ENCODE results near the gene TRIML1.
"Not testable (repeated sequence)": the region's sequence is repeated elsewhere in the genome, so short reads cannot be mapped to it uniquely, and the experiment has no call there.

TRIML1 gene

GRCh38 chr4:188154668-188155405, 15.6 kb downstream of the TRIML1 start:
- no peak for DNase-seq (ENCODE audit: low read depth)

- DNase-seq (ENCODE audit: low read depth), result no peak
Observed at GRCh38 chr4:188158336-188158735, 19.1 kb downstream of the TRIML1 start.

DNA sequence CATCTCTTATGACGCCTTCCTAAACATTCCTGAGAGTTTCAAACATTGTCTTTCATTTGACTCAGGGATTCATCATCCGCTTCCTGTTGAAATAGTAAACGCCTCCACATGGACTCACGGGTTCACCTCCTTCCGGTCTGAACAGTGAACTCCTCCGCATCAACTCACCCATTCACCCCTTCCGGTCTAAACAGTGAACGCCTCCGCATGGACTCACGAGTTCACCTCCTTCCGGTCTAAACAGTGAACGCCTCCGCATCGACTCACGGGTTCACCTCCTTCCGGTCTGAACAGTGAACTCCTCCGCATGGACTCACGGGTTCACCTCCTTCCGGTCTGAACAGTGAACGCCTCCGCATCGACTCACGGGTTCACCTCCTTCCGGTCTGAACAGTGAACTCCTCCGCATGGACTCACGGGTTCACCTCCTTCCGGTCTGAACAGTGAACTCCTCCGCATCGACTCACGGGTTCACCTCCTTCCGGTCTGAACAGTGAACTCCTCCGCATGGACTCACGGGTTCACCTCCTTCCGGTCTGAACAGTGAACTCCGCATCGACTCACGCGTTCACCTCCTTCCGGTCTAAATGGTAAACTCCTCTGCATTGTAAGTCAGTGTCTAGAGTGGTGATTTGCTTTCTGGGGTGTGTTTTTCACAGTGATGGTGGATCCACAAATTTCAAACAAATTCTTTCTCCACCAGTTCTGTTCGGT, 20.4 kb downstream of the TRIML1 start:
- not testable (repeated sequence) for DNase-seq (ENCODE audit: low read depth)

GRCh38 chr4:188160406-188160805, 21.2 kb downstream of the TRIML1 start:
- no peak for DNase-seq (ENCODE audit: low read depth)

DNA sequence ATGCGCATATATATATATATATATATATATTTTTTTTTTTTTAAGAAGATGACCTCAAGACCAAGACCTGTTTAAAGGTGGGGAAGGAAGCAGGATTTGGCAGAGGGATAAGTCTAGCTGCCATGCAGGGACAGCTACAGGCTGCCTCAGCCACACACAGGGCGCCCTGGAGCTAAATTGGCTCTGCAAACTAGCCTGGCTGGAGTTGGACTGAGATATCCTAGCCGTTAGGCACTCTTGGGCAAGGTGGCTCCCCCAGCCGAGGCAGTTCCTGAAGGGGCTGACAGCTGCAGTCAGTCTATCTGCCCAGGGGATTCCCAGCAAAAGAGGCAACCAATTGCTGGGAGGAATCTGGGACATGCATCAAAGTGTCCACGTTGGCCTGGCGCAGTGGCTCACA, 21.9 kb downstream of the TRIML1 start:
- no peak for DNase-seq (ENCODE audit: low read depth)

DNA sequence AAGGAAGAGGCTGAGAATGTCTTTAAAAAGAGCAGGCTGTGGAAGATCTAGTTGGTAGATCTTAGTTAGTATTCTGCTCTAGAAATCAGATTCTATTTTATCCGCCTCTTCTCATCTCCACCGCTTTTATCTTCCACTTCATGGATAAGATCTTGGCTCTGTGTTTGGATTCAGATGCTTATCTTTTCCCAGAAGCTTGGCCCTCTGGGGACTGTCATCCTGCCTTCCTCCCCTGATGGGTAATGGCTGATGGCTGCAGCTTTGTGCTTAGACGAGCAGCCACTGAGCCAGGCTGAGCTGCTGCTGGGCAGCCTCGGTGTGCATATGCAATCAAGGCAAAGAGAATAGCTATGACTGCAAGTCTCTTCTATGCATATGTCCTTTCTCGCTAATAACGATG, 23.5 kb downstream of the TRIML1 start:
- no peak for DNase-seq (ENCODE audit: low read depth)

GRCh38 chr4:188168726-188169373, 29.6 kb downstream of the TRIML1 start:
- no peak for DNase-seq (ENCODE audit: low read depth)

DNA sequence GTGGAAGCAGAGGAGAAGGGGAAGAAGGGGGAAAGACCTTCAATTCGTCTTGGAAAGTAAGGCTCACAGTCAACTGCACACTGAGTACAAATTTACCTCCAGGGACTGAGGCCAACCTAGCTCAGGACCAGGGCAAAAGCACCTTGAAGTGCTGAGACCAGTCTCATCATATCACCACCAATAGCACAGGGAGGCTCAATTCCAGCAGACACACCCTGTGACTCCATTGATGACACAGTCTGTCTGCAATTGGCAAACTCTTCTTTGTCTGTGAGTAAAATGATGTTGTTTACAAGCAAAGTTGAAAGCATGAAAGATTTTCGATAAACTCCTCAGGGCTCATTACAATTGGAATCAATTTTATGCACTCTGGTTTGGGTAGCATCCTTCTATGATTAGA, 32.3 kb downstream of the TRIML1 start:
- no peak for DNase-seq (ENCODE audit: low read depth)

DNA sequence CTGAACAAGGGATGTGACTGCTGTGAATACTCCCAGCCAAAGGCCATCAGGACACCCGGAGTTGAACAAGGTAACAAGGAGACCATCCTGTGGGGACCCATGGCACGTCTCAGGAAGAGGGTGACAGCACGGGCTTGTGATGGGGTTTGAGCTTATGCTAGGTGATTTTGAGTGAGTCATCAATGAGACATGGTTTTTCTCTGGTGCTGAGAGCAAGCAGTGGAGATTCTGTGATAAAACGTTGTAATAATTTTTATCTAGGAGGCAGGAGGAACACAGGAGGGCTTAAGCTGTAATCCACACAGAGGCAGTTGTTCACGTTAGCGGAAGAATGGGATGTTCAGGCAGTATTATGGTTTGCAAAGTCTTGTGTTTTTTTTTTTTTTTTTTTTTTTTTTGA, 36.0 kb downstream of the TRIML1 start:
- DNase-seq (ENCODE audit: low read depth), result no peak

DNA sequence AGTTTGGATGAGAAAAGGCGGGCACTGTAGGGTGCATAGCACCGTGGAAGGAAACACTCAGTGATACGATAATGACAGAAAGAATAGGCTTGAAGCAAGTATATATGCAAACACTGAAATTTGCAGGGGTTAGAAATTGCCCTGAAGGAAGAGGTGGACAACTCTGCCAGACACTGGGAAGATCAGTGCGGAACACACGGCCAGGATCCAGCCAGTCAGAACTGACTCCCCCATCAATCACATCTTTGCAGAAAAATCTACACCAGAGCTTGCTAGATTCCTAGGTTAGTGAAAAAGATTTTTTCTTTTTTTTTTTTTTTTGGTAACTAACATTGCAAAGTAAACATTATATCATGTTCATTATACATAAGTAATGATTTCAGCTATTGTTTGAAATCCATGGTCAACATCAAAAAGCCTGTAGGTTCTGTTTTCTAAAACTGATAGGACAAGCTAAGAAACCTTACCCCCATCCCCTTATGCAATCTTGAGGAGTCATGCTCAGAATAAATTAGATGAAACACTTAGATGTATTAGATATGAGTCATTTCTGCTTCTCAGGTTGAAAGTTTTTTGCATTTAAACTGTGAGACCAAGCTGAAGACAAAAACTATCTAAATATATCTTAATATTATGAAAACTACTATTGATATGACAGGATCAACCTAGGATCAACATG, 38.9 kb downstream of the TRIML1 start:
- DNase-seq (ENCODE audit: low read depth), result no peak

DNA sequence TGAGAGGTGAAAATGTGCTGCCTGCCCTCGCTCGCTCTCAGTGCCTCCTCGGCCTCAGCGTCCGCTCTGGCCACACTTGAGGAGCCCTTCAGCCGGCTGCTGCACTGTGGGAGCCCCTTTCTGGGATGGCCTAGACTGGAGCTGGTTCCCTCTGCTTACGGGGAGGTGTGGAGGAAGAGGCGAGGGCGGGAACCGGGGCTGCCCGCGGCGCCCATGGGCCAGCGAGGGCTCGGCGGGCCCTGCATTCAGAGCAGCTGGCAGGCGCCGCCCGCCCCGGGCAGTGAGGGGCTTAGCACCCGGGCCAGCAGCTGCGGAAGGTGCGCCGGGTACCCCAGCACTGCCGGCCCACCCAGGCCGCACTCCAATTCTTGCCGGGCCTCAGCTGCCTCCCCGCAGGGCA, 39.6 kb downstream of the TRIML1 start:
- DNase-seq (ENCODE audit: low read depth), result no peak

- no peak for DNase-seq (ENCODE audit: low read depth)
Observed at GRCh38 chr4:188187106-188187505, 47.9 kb downstream of the TRIML1 start.

- DNase-seq (ENCODE audit: low read depth), result no peak
Observed at GRCh38 chr4:188190461-188190860, 51.2 kb downstream of the TRIML1 start.

GRCh38 chr4:188194421-188194820, 55.2 kb downstream of the TRIML1 start:
- no peak for DNase-seq (ENCODE audit: low read depth)

- no peak for DNase-seq (ENCODE audit: low read depth)
Observed at GRCh38 chr4:188195389-188195985, 56.2 kb downstream of the TRIML1 start.

GRCh38 chr4:188196134-188196735, 57.0 kb downstream of the TRIML1 start:
- DNase-seq (ENCODE audit: low read depth), result no peak

All from stimulated activated CD8-positive, alpha-beta memory T cell treated with anti-CD3 and anti-CD28 coated beads, Interleukin-15, amount 100 ng/mL, for 24 hours (primary cell).